HG03108 (cell line): ENCODE measurements around the gene RPL7A.
"Not testable (repeated sequence)": the region's sequence is repeated elsewhere in the genome, so short reads cannot be mapped to it uniquely, and the experiment has no call there.

Experiments
- ATAC-seq: cut with Tn5 transposase; IDR thresholded peaks from one replicate; pipeline ENCODE4 v1.9.1; 2021; ENCODE audit warnings: moderate library complexity; ENCODE audit not compliant: unreplicated experiment

RPL7A gene

GRCh38 chr9:133327834-133328484 is 20.1 kb upstream of the RPL7A start:
- ATAC-seq, result no peak

- ATAC-seq, result not testable (repeated sequence)
Measured at GRCh38 chr9:133329306-133330156, 18.5 kb upstream of the RPL7A start.

- ATAC-seq, result no peak
Measured at GRCh38 chr9:133331221-133331620, 16.8 kb upstream of the RPL7A start.

- ATAC-seq, result no peak
Measured at GRCh38 chr9:133331641-133332380, 16.2 kb upstream of the RPL7A start.

GRCh38 chr9:133332381-133332730 is 15.7 kb upstream of the RPL7A start:
- ATAC-seq, result no peak

- ATAC-seq, result no peak
Measured at GRCh38 chr9:133333011-133333410, 15.0 kb upstream of the RPL7A start.

GRCh38 chr9:133333566-133333965 is 14.5 kb upstream of the RPL7A start:
- ATAC-seq, result no peak

GRCh38 chr9:133334161-133334560 is 13.9 kb upstream of the RPL7A start:
- no peak for ATAC-seq

- ATAC-seq, result not testable (repeated sequence)
Measured at GRCh38 chr9:133334888-133335287, 13.1 kb upstream of the RPL7A start.

GRCh38 chr9:133335924-133336811 is 11.8 kb upstream of the RPL7A start, which contains the start of gene SURF6:
TSS of gene SURF6 (minus strand) at chr9:133336188. CDS start at chr9:133336132, 56 bp downstream.
- ATAC-seq, result peak; percentile 76

- ATAC-seq, result no peak
Measured at GRCh38 chr9:133339641-133340040, 8.4 kb upstream of the RPL7A start.

GRCh38 chr9:133340256-133340655 is 7.8 kb upstream of the RPL7A start:
- ATAC-seq, result no peak

GRCh38 chr9:133340916-133341315 is 7.1 kb upstream of the RPL7A start:
- ATAC-seq, result no peak

- ATAC-seq, result no peak
Measured at GRCh38 chr9:133341369-133342068, 6.5 kb upstream of the RPL7A start.

GRCh38 chr9:133342069-133342406 is 6.0 kb upstream of the RPL7A start:
- no peak for ATAC-seq

- no peak for ATAC-seq
Measured at GRCh38 chr9:133342570-133342969, 5.4 kb upstream of the RPL7A start.

- no peak for ATAC-seq
Measured at GRCh38 chr9:133344071-133344470, 3.9 kb upstream of the RPL7A start.

- no peak for ATAC-seq
Measured at GRCh38 chr9:133344979-133345378, 3.0 kb upstream of the RPL7A start.

GRCh38 chr9:133345596-133345995 is 2.4 kb upstream of the RPL7A start:
- no peak for ATAC-seq
